HG02852 (cell line): ENCODE measurements around the gene SQSTM1.
A peak's percentile ranks its signal among the peaks of the same experiment; 100 is the strongest.

Experiments
- ATAC-seq: cut with Tn5 transposase; IDR thresholded peaks from one replicate; pipeline ENCODE4 v1.9.1; 2021; ENCODE audit warnings: mild to moderate bottlenecking, moderate library complexity; ENCODE audit not compliant: unreplicated experiment

The SQSTM1 gene

GRCh38 chr5:179841621-179842020, 20.9 kb downstream of the SQSTM1 start:
- no peak for ATAC-seq

GRCh38 chr5:179852993-179853547, 32.4 kb downstream of the SQSTM1 start:
- peak; percentile 91 for ATAC-seq

- no peak for ATAC-seq
These were observed 33.7 kb downstream of the SQSTM1 start for GRCh38 chr5:179854356-179854755.

- ATAC-seq = peak; percentile 45
These were observed 37.5 kb downstream of the SQSTM1 start for GRCh38 chr5:179858241-179858585.

GRCh38 chr5:179858586-179859427, 38.1 kb downstream of the SQSTM1 start, which contains the start of gene MRNIP:
MRNIP (minus strand) TSS chr5:179858817; CDS start chr5:179858796, 21 bp downstream.
- peak; percentile 96 for ATAC-seq

- ATAC-seq = no peak
These were observed 39.6 kb downstream of the SQSTM1 start for GRCh38 chr5:179860301-179860700.

GRCh38 chr5:179862296-179862695, 41.6 kb downstream of the SQSTM1 start:
- no peak for ATAC-seq

GRCh38 chr5:179862891-179863290, 42.2 kb downstream of the SQSTM1 start:
- no peak for ATAC-seq

GRCh38 chr5:179863449-179864085, 42.9 kb downstream of the SQSTM1 start:
- no peak for ATAC-seq

- ATAC-seq = no peak
These were observed 44.0 kb downstream of the SQSTM1 start for GRCh38 chr5:179864686-179865085.

GRCh38 chr5:179865491-179866240, 45.0 kb downstream of the SQSTM1 start:
- ATAC-seq = no peak

GRCh38 chr5:179866241-179867078, 45.8 kb downstream of the SQSTM1 start:
- ATAC-seq = no peak

- ATAC-seq = no peak
These were observed 46.4 kb downstream of the SQSTM1 start for GRCh38 chr5:179867079-179867465.

- ATAC-seq = no peak
These were observed 46.8 kb downstream of the SQSTM1 start for GRCh38 chr5:179867476-179867875.

GRCh38 chr5:179868541-179868940, 47.8 kb downstream of the SQSTM1 start:
- no peak for ATAC-seq

- ATAC-seq = no peak
These were observed 48.4 kb downstream of the SQSTM1 start for GRCh38 chr5:179869101-179869500.

- ATAC-seq = no peak
These were observed 49.1 kb downstream of the SQSTM1 start for GRCh38 chr5:179869641-179870402.

- no peak for ATAC-seq
These were observed 49.7 kb downstream of the SQSTM1 start for GRCh38 chr5:179870403-179870903.

- ATAC-seq = no peak
These were observed 50.2 kb downstream of the SQSTM1 start for GRCh38 chr5:179870952-179871351.
